B cell (primary cell): ENCODE measurements around the gene IFT43.

Source experiments
- CTCF ChIP-seq: fragments of 200-600 bp; IDR thresholded peaks from one replicate; pipeline ENCODE4 v1.8.0; 2022; ENCODE audit warnings: antibody characterized with exemption, mild to moderate bottlenecking
- EZH2 ChIP-seq: IDR thresholded peaks from 2 replicates; pipeline ENCODE4 v1.6.1; 2012; ENCODE audit warnings: borderline replicate concordance, low read depth, mild to moderate bottlenecking, moderate library complexity, low read length; ENCODE audit not compliant: insufficient read depth, poor library complexity, severe bottlenecking

- TF ChIP-seq CTCF (no peak), EZH2 (no peak)
These were observed 145.8 kb downstream of the IFT43 start for GRCh38 chr14:76131071-76131965.
